Tibial artery (tissue), 4 donors: Measurements from ENCODE around the gene RHNO1.

Experiments
- DNase-seq, 2 donors: peaks; one replicate each; pipeline ENCODE4 v3.0.0-alpha.2; 2019
- H3K27ac ChIP-seq, 2 donors: fragments of 200-600 bp; sonication (generic) in 1 of 2; 1 replicate in 1 of 2; 2 replicates in 1 of 2; pipeline ENCODE4 v1.5.1; 2018 to 2019; ENCODE audit warnings: mild to moderate bottlenecking in 1 of 2
- H3K27me3 ChIP-seq, 2 donors: fragments of 200-600 bp; sonication (generic) in 1 of 2; one replicate each; pipeline versions ENCODE4 v1.5.1 to v1.6.0; 2016 to 2019
- H3K36me3 ChIP-seq, 3 donors: fragments of 200-600 bp; sonication (generic) in 2 of 3; one replicate each; pipeline ENCODE4 v1.5.1; 2016 to 2019; ENCODE audit warnings: mild to moderate bottlenecking in 2 of 3
- H3K4me1 ChIP-seq, 4 donors: fragments of 200-600 bp; sonication (generic) in 2 of 4; 1 replicate in 3 of 4; 2 replicates in 1 of 4; pipeline ENCODE4 v1.5.1; 2016 to 2019
- H3K4me3 ChIP-seq, 2 donors: fragments of 200-600 bp; sonication (generic) in 1 of 2; 1 replicate in 1 of 2; 2 replicates in 1 of 2; pipeline ENCODE4 v1.5.1; 2018 to 2019; ENCODE audit warnings: mild to moderate bottlenecking in 2 of 2
- H3K9me3 ChIP-seq, 3 donors: fragments of 200-600 bp; sonication (generic) in 1 of 3; one replicate each; pipeline ENCODE4 v1.5.1; 2016 to 2019
- CTCF ChIP-seq, 2 experiments: fragments of 200-600 bp in 1 of 2; fragments of 450-650 bp in 1 of 2; IDR thresholded peaks; one replicate each; pipeline ENCODE4 v1.5.1; 2017 to 2019; ENCODE audit warnings: antibody characterized with exemption in 2 of 2, mild to moderate bottlenecking in 1 of 2, moderate library complexity in 1 of 2
- intact Hi-C: fragments of 100-400 bp; cut with DNase I; formaldehyde crosslinking; loops from one replicate; pipeline ENCODE4 v1.15.0; 2023; ENCODE audit warnings: low total_unique reads

Gene RHNO1

GRCh38 chr12:2844786-2845185, 32.2 kb upstream of the RHNO1 start:
- H3K9me3 ChIP-seq = no peaks in the 10 kb centered on the region
- peak overlapping the region; percentile 69 to 78 for H3K27ac ChIP-seq
- H3K4me1 ChIP-seq = peaks cover 0 to 63% (median 26%) of the 10 kb centered on the region in 4 donors
- H3K36me3 ChIP-seq = peaks cover 0 to 5% (median 0%) of the 10 kb centered on the region in 3 donors
- no peak for TF ChIP-seq CTCF (IDR thresholded peaks at IDR 0.05)
- no peak overlapping the region for H3K4me3 ChIP-seq
- intact Hi-C loops = loop anchor here (5.0 kb wide), 1 partner anchor 48 kb away; the partner anchor contains the start of gene TULP3
- H3K27me3 ChIP-seq = no peaks in the 10 kb centered on the region
- DNase-seq = no peak

DNA sequence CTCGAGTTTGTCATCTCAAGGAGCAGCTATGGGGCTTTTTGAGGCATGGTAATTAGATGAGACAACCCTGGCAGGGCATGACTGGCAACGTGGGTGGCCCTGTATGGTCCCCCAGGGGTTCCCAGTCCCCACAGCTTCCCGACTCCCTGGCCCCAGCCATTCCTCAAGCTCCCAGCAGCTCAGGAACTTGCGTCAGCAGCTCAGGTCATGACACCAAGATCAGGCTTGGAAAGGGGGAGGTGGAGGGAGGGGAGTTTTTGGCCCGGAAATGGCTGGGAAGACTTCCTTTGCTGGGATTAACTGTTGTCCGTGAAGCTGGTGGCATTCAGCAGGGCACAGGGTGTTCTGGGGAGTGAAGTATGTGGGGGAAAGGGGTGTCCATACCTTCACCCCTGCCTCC, 31.7 kb upstream of the RHNO1 start:
- no peaks in the 10 kb centered on the region for H3K27me3 ChIP-seq
- TF ChIP-seq CTCF (IDR thresholded peaks at IDR 0.05) = no peak
- H3K27ac ChIP-seq = peak overlapping the region; percentile 69 to 78
- H3K4me3 ChIP-seq = no peak overlapping the region
- peaks cover 0 to 67% (median 26%) of the 10 kb centered on the region in 4 donors for H3K4me1 ChIP-seq
- peak in 1 of 2 donors; percentile 89 for DNase-seq
- peaks cover 0 to 5% (median 0%) of the 10 kb centered on the region in 3 donors for H3K36me3 ChIP-seq
- no peaks in the 10 kb centered on the region for H3K9me3 ChIP-seq
- intact Hi-C loops = loop anchor here (5.0 kb wide), 1 partner anchor 47 kb away; the partner anchor contains the start of gene TULP3

GRCh38 chr12:2851931-2852330, 25.1 kb upstream of the RHNO1 start:
- H3K9me3 ChIP-seq = no peaks in the 10 kb centered on the region
- TF ChIP-seq CTCF (IDR thresholded peaks at IDR 0.05) = no peak
- H3K4me1 ChIP-seq = peaks cover 0 to 30% (median 2%) of the 10 kb centered on the region in 4 donors
- no peaks in the 10 kb centered on the region for H3K27me3 ChIP-seq
- intact Hi-C loops = loop anchor here (10.0 kb wide), 1 partner anchor 183 kb away; no protein-coding TSS in a partner anchor
- peaks cover 0 to 16% (median 0%) of the 10 kb centered on the region in 3 donors for H3K36me3 ChIP-seq
- no peak overlapping the region for H3K4me3 ChIP-seq
- DNase-seq = no peak
- H3K27ac ChIP-seq = no peak overlapping the region

- H3K27me3 ChIP-seq = no peaks in the 10 kb centered on the region
- H3K4me3 ChIP-seq = no peak overlapping the region
- TF ChIP-seq CTCF (IDR thresholded peaks at IDR 0.05) = peak; percentile 86 to 87
These were observed 23.4 kb upstream of the RHNO1 start for GRCh38 chr12:2853626-2854025.

DNA sequence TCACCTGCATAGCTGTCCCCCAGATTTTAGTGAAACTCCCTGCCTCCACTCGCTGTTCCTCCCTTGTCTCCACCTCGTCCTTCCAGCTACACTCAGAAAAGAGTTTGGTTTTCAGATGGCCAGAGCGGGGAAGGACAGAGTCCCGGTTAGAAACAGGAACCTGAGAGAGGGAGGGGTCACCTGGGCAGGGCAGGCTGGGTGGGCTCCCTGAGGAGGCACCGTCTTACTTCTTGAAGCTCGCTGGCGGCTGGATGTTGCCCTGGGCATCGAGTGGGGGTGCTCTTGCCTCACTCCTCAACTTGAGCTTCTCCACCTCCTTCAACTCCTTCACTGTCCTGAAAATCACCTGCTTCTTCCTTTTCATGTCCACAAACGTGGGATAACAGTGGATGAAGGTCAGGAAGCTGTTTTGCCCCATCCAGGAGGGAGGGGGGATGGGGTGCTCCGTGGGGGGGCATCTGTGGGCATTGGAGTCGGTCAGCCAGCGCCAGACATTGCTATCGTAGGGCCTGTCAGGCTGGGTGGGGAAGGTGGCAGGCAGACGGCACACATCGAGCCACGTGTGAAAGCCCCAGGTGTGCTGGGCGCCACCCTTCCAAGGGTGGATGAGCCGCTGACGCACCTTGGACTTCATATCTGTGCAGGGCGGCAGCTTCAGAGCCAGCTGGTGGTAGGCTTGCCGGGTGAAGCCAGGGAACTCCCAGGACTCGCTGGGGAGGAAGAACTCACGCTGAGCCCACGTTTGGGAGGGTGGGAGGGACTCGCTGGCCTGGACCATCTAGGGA, 22.2 kb upstream of the RHNO1 start:
- no peaks in the 10 kb centered on the region for H3K9me3 ChIP-seq
- TF ChIP-seq CTCF (IDR thresholded peaks at IDR 0.05) = no peak
- intact Hi-C loops = loop anchor here (10.0 kb wide), 1 partner anchor 180 kb away; no protein-coding TSS in a partner anchor
- no peak overlapping the region for H3K27ac ChIP-seq
- H3K27me3 ChIP-seq = no peaks in the 10 kb centered on the region
- DNase-seq = no peak
- H3K4me1 ChIP-seq = peaks cover 0 to 24% (median 2%) of the 10 kb centered on the region in 4 donors
- peaks cover 0 to 19% (median 0%) of the 10 kb centered on the region in 3 donors for H3K36me3 ChIP-seq
- H3K4me3 ChIP-seq = no peak overlapping the region

More at GRCh38 chr12:2853626-2854025, 23.4 kb upstream of the RHNO1 start:
- H3K36me3 ChIP-seq = peaks cover 0 to 19% (median 0%) of the 10 kb centered on the region in 3 donors
- peak; percentile 76 to 88 for DNase-seq
- intact Hi-C loops = loop anchor here (10.0 kb wide), 1 partner anchor 181 kb away; no protein-coding TSS in a partner anchor
- H3K9me3 ChIP-seq = no peaks in the 10 kb centered on the region
- no peak overlapping the region for H3K27ac ChIP-seq
- peaks cover 0 to 30% (median 2%) of the 10 kb centered on the region in 4 donors for H3K4me1 ChIP-seq
